ENCODE measurements around the gene ZNF441. TPM values are rescaled to one million over a fixed set of nuclear protein-coding genes. Genes with fewer than 3 reads are reported as not detected.

Gene ZNF441
- total and polyA plus RNA-seq, 10 of the 15 experiments (the other 5 are each of a cell fraction or from before 2014, with no cell fraction given): 1.0 to 9.4 (median 4.3) TPM

DNA sequence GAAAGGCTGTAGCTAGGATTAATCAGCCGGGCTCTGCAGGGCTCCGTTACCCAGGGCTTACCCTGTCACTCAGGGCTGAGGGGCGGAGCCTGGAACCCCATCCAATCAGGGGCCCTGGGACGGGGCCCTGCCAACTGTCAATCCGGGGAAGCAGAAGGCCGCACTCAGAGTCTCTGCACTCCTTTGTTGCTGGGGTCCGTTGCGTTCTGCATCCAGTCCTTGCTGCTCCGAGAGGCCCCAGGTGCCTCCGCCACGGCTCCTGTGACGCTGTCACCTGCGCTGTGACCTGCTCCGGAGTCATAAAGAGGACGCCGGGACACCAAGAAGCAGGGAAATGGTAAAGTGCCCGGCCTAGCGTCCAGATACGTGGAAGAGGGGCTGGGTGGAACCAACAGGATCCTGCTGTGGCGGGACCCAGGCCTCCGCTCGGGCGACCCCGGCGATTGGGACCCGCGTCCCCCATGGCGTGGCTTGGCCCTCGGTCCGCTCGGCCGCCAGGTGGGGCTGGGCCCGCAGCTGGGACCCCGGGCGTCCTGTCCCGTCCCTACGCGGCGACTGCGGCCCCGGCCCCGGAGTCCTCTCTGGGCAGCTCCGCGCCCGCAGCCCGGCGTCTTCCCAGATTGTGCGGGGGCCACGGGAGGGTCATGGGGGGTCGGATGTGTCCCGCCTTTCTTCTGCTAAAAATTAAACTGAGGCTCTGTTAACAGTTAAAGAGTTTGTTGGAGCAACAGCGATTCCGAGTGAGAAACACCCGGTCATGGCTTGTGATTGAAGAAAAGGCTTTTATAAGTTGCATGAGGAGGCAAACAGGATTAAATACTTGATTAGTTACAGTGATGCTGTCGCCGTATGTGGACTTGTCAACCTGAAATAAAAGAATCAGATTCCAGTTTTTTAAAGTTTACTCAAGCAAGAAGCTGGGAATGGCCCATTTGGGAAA, 31.9 kb downstream of the ZNF441 start, which contains the start of gene ZNF491:
ZNF491 (plus strand) TSS at position 133 of the 940 bp plus-strand sequence. CDS start 7,431 bp downstream, outside the sequence.
- ATAC-seq (peak; percentile 99), DNase-seq (ENCODE audit: low read depth, low spot score) (no peak), FAIRE-seq (peak; percentile 75)
- Histone ChIP-seq H3K4me1 (ENCODE audit: control insufficient read depth, insufficient read depth, low read length) (peaks cover 7% of the 10 kb centered on the region), H3K36me3 (ENCODE audit: control insufficient read depth in 2 of 2, insufficient read depth in 2 of 2, low read length in 1 of 2) (no peaks in the 10 kb centered on the region), H2AFZ (ENCODE audit: control insufficient read depth, low read depth, low read length) (peak within 1 kb of the TSS; percentile 88), H3K27ac (ENCODE audit: control insufficient read depth, insufficient read depth) (peak within 1 kb of the TSS; percentile 27), H3K27me3 (replicated peaks in 1 of 2; ENCODE audit: control insufficient read depth in 2 of 2, insufficient read depth in 2 of 2, low read length in 1 of 2) (no peaks in the 10 kb centered on the region), H3K9ac (ENCODE audit: control insufficient read depth, insufficient read depth, low read length) (peak within 1 kb of the TSS; percentile 66), H4K20me1 (ENCODE audit: control insufficient read depth, insufficient read depth) (no peaks in the 10 kb centered on the region), H3K79me2 (ENCODE audit: control insufficient read depth, insufficient read depth, low read length) (no peaks in the 10 kb centered on the region), H3K9me3 (replicated peaks; ENCODE audit: control insufficient read depth, insufficient read depth, low read length) (peaks cover 1% of the 10 kb centered on the region; the same call in 1 of the 3 replicates), H3K4me3 (peak within 1 kb of the TSS; percentile 78), H3K4me2 (ENCODE audit: control insufficient read depth, insufficient read depth) (peak within 1 kb of the TSS; percentile 72)
- intact Hi-C loops (cut with micrococcal nuclease; ENCODE audit: unreplicated experiment): loop anchor here (5.0 kb wide), 1 partner anchor 124 kb away; no protein-coding TSS in a partner anchor
- BruUV-seq (replicated peaks): no TSS peak
- ChIA-PET RAD21 (ENCODE audit: unreplicated experiment) (interaction anchor here (0.9 to 2.5 kb wide), 18 partner anchors 14 to 567 kb away, joined by 3 to 40 read pairs (median 6); partner anchors contain the start of genes ZNF20, ZNF44, ZNF440 and ZNF441), POLR2A (interaction anchor here (0.5 to 1.6 kb wide), 5 partner anchors 16 to 599 kb away, joined by 3 to 10 read pairs (median 4); partner anchors contain the start of genes ZNF440, ZNF441 and ZNF700), SMC1A (ENCODE audit: uncharacterized antibody, unreplicated experiment) (interaction anchor here (0.6 to 2.1 kb wide), 14 partner anchors 14 to 999 kb away, joined by 3 to 36 read pairs (median 4); partner anchors contain the start of genes ZNF20, ZNF440, ZNF563 and ZNF700), CTCF (interaction anchor here (0.8 to 4.2 kb wide), 37 partner anchors 9 to 468 kb away, joined by 3 to 74 read pairs (median 5); partner anchors contain the start of genes ZNF20, ZNF439, ZNF440 and ZNF441)
- in situ Hi-C loops (cut with MboI): loop anchor here (5.0 kb wide), 1 partner anchor 344 kb away; the partner anchor contains the start of gene ZNF20
- WGBS (ENCODE audit: insufficient coverage, insufficient replicate concordance, low lambda C conversion rate, missing lambda C conversion rate): 1% methylated on average over 56 of the region's 56 CpGs
- peak; percentile 70 for TF ChIP-seq DPF2 (IDR thresholded peaks at IDR 0.05)
- peak; percentile 52; the same call in 1 of the 2 replicates for TF ChIP-seq GATAD2B (conservative IDR thresholded peaks at IDR 0.05; ENCODE audit: low read depth)
- TF ChIP-seq, protein P1, sequence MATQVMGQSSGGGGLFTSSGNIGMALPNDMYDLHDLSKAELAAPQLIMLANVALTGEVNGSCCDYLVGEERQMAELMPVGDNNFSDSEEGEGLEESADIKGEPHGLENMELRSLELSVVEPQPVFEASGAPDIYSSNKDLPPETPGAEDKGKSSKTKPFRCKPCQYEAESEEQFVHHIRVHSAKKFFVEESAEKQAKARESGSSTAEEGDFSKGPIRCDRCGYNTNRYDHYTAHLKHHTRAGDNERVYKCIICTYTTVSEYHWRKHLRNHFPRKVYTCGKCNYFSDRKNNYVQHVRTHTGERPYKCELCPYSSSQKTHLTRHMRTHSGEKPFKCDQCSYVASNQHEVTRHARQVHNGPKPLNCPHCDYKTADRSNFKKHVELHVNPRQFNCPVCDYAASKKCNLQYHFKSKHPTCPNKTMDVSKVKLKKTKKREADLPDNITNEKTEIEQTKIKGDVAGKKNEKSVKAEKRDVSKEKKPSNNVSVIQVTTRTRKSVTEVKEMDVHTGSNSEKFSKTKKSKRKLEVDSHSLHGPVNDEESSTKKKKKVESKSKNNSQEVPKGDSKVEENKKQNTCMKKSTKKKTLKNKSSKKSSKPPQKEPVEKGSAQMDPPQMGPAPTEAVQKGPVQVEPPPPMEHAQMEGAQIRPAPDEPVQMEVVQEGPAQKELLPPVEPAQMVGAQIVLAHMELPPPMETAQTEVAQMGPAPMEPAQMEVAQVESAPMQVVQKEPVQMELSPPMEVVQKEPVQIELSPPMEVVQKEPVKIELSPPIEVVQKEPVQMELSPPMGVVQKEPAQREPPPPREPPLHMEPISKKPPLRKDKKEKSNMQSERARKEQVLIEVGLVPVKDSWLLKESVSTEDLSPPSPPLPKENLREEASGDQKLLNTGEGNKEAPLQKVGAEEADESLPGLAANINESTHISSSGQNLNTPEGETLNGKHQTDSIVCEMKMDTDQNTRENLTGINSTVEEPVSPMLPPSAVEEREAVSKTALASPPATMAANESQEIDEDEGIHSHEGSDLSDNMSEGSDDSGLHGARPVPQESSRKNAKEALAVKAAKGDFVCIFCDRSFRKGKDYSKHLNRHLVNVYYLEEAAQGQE (IDR thresholded peaks at IDR 0.05; ENCODE audit: low read depth, low read length): no peak
- TF ChIP-seq, protein P2, sequence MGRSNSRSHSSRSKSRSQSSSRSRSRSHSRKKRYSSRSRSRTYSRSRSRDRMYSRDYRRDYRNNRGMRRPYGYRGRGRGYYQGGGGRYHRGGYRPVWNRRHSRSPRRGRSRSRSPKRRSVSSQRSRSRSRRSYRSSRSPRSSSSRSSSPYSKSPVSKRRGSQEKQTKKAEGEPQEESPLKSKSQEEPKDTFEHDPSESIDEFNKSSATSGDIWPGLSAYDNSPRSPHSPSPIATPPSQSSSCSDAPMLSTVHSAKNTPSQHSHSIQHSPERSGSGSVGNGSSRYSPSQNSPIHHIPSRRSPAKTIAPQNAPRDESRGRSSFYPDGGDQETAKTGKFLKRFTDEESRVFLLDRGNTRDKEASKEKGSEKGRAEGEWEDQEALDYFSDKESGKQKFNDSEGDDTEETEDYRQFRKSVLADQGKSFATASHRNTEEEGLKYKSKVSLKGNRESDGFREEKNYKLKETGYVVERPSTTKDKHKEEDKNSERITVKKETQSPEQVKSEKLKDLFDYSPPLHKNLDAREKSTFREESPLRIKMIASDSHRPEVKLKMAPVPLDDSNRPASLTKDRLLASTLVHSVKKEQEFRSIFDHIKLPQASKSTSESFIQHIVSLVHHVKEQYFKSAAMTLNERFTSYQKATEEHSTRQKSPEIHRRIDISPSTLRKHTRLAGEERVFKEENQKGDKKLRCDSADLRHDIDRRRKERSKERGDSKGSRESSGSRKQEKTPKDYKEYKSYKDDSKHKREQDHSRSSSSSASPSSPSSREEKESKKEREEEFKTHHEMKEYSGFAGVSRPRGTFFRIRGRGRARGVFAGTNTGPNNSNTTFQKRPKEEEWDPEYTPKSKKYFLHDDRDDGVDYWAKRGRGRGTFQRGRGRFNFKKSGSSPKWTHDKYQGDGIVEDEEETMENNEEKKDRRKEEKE (IDR thresholded peaks at IDR 0.05): no peak
- TF ChIP-seq LARP7 (IDR thresholded peaks at IDR 0.05): peak; percentile 66; the same call in 1 of the 2 replicates
- TF ChIP-seq SIN3A (IDR thresholded peaks at IDR 0.05; ENCODE audit: low read depth, low read length): no peak; the same call in 1 of the 2 replicates
- no peak for TF ChIP-seq SPI1 (IDR thresholded peaks at IDR 0.05; ENCODE audit: borderline replicate concordance, insufficient read depth, low read depth, low read length)
- TF ChIP-seq TCF3 (IDR thresholded peaks at IDR 0.05; ENCODE audit: borderline replicate concordance, insufficient read depth, low read depth, low read length): no peak
- TF ChIP-seq TAF1 (IDR thresholded peaks at IDR 0.05; ENCODE audit: borderline replicate concordance, low read depth, low read length): peak; percentile 55; the same call in 1 of the 2 replicates
- no peak for TF ChIP-seq CHD2 (IDR thresholded peaks at IDR 0.05; ENCODE audit: borderline replicate concordance, low read depth, low read length)
- TF ChIP-seq, protein P3, sequence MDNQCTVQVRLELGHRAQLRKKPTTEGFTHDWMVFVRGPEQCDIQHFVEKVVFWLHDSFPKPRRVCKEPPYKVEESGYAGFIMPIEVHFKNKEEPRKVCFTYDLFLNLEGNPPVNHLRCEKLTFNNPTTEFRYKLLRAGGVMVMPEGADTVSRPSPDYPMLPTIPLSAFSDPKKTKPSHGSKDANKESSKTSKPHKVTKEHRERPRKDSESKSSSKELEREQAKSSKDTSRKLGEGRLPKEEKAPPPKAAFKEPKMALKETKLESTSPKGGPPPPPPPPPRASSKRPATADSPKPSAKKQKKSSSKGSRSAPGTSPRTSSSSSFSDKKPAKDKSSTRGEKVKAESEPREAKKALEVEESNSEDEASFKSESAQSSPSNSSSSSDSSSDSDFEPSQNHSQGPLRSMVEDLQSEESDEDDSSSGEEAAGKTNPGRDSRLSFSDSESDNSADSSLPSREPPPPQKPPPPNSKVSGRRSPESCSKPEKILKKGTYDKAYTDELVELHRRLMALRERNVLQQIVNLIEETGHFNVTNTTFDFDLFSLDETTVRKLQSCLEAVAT (IDR thresholded peaks at IDR 0.05): no peak
- TF ChIP-seq CBX5 (IDR thresholded peaks at IDR 0.05; ENCODE audit: low read depth): no peak
- no peak for TF ChIP-seq EP300 (IDR thresholded peaks at IDR 0.05; ENCODE audit: borderline replicate concordance in 1 of 2, control insufficient read depth in 1 of 2, low read depth in 2 of 2, low read length in 2 of 2)
